ENCODE measurements around the gene COL12A1.

COL12A1 gene
- long read RNA-seq, donor 1, result 0 reads
- long read RNA-seq, donor 2, result 0 reads
- long read RNA-seq, donor 3, result 0 reads
- long read RNA-seq, donor 4, partial matches to known transcripts, result 41 of 41 reads
- long read RNA-seq, donor 4, other reads (novel, unspliced or antisense), result 0 of 41 reads
- long read RNA-seq, donor 5, partial matches to known transcripts, result 29 of 29 reads
- long read RNA-seq, donor 5, other reads (novel, unspliced or antisense), result 0 of 29 reads
- long read RNA-seq, donor 6, result 0 reads
- long read RNA-seq, donor 7, partial matches to known transcripts, result 12 of 13 reads
- long read RNA-seq, donor 7, other reads (novel, unspliced or antisense), result 0 of 13 reads
- long read RNA-seq, donor 8, partial matches to known transcripts, result 5 of 5 reads
- long read RNA-seq, donor 8, other reads (novel, unspliced or antisense), result 0 of 5 reads

GRCh38 chr6:75205776-75206575 is at the start of gene COL12A1:
COL12A1 (minus strand) TSS chr6:75206053; CDS start chr6:75202792, 3,261 bp downstream.
- peak; percentile 88 for DNase-seq

DNA sequence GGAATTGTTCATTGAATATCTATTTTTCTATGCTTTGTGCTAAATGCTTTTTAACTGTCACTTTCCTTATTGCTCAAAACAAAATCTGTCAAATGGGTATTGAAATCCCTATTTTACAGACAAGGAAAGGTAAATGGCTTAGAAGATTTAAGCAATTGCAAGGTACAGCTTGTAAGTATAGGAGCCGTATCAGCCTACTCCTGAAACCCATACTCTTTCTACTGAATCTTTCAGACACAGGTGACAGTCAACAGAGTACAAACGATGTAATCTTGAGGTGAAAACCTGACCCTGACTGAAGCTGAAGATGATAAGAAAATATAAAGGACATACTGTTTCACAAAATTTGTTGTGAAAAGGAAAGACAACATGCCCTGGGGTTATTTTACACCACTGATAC is 44.7 kb upstream of the COL12A1 start:
- DNase-seq, result no peak

GRCh38 chr6:75249837-75250236 is 44.0 kb upstream of the COL12A1 start:
- DNase-seq, result no peak

- no peak for DNase-seq
Observed at GRCh38 chr6:75246386-75246785, 40.5 kb upstream of the COL12A1 start.

GRCh38 chr6:75244063-75244584 is 38.3 kb upstream of the COL12A1 start:
- no peak for DNase-seq

- DNase-seq, result peak; percentile 85
Observed at GRCh38 chr6:75243333-75244062, 37.6 kb upstream of the COL12A1 start, which contains the start of gene COX7A2. COX7A2 (minus strand) TSS chr6:75243801; CDS start chr6:75243734, 67 bp downstream.

DNA sequence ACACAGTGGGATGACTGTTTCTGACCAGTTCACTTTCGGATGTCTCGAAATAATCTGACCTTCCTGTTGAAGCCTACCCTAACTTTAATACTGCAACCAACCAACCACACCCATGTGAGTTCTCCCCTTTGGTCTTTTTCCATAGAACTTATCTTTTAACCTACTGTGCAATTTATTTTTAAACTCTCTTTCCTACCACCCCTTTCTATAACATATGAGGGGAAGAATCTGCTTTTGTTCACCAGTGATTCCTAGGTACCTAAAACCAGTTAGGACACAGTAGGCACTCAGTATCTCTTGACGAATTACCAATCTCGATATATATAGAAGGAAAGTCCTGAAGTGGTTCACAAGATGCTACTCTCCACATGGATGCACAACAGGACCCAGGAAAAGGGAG is 30.8 kb upstream of the COL12A1 start:
- DNase-seq, result no peak

DNA sequence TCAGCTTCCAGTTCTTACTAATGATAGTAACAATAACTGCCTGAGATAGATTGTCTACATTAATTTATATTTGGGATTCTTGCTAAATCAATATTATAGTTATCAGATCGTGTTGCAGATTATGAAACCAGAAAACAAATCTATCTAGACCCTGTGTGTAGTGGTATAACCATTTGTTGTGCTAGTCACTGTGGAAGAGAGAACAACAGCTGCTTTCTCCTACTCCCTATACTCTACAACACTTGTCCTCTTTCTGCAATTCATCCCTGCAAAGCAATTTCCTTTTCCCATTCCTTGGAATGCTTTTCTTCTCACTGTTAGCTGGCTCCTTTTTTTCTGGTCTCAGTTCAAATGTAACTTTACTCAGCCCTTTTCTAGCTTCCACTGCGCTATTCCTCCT is 29.4 kb upstream of the COL12A1 start:
- DNase-seq, result no peak

DNA sequence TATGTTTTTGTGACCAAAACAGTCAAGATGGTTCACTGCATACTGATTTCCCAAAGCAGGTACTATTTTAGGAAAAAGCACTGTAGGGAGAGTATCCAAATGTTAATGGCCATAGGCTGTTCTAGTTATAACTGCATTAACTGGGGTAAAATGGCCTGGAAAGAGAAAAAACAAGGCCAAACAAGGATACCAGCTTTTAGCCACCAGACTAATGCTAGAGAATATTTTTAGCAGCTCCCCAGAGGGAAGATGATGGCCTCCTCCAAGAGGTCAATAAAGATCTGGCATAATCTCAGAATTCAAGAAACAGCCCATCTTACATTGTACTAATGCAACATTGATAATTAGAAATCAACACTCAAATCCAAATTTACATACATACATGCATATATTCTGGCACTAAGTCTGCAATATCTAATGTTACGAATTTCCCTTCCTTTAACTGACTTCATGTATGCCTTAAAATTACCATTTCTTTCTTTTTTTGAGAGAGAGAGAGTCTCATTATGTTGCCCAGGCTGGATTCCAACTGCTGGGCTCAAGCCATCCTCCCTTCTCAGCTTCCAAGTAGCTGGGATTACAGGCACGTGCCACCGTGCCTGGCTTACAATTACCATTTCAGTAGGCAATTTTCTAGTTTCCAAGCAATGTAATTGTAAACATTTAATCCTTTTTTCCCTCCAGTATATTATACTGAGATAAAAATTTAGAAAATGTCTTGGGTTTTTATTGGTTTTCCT is 28.4 kb upstream of the COL12A1 start:
- DNase-seq, result no peak

GRCh38 chr6:75233092-75233615 is 27.3 kb upstream of the COL12A1 start:
- DNase-seq, result no peak

DNA sequence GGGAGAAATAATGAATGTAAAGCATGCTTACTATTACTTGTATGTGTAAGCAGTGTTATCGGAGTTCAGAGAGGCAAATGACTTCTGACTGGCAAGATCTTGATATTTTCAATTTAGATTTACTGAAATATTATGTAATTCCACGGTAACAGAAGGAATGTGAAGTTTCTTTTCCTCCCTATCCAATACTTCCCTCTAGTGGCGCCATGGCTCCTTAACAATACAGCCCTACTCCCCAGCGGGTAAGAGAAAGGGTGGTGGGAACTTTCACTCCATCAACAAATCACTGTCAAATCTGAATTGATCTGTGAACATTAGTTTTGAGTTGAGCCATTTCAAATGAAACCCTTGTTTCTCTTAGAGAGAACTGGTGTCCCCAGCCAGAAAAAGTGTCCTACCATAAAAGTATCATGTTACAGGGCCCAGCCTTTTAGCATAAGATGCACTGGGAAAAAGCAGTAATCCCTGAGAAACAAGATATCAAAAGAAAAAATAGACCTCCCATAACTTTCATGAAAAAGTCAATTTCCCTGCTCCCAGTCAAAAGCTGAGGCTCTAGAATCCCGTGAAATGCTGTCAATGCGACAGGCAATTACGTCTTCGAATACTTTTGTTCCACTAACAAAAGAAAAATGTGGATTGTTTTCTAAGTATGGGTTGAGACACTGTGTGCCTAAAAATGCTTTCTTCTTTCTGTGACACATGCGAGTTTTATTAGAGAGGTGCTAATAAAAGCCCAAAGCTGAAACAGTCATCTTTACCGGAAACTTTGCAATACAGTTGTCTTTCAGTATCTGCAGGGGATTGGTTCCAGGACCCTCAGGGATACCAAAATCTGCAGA is 24.9 kb upstream of the COL12A1 start:
- DNase-seq, result peak; percentile 30

GRCh38 chr6:75224303-75224926 is 18.6 kb upstream of the COL12A1 start:
- DNase-seq, result no peak

- no peak for DNase-seq
Observed at GRCh38 chr6:75223428-75223827, 17.6 kb upstream of the COL12A1 start.

- no peak for DNase-seq
Observed at GRCh38 chr6:75222261-75222660, 16.4 kb upstream of the COL12A1 start.

GRCh38 chr6:75221116-75221515 is 15.3 kb upstream of the COL12A1 start:
- DNase-seq, result no peak

DNA sequence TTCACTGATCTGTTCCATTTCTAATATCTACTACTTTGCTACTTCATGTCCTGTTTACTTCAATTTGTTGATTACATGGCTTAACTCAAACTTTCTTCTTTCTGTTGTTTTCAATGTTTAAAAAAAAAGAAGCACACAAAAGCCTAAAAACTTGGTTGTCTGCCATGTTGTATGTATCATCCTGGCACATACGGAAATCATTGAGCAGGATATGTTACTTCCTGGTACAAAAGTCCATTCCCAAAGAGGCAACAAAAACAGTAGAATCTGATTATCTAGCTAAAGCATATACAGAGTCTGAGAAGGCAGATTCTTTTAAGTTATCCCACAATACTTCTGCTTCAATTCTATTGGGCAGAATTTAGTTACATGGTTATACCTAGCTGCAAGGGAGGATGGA is 14.5 kb upstream of the COL12A1 start:
- no peak for DNase-seq

- DNase-seq, result no peak
Observed at GRCh38 chr6:75219263-75219662, 13.4 kb upstream of the COL12A1 start.

DNA sequence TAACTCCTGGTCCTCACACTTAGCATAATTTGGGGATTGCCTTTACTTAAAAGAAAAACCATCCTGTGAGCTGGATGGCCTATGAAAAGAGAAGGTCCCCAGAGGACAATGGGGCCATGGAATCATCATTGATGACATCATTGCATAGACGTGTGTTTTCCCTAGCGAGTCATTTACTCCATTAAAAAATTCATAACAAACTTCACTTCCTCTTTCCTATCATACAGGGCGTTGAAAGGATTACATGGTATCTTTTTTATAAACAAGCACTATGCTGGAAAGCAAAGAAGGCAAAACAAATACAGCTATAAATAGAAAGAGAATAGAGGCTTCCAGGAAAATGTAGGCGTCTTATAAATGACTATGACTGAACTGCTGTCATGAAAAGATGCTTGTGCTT is 11.3 kb upstream of the COL12A1 start:
- DNase-seq, result no peak

GRCh38 chr6:75215291-75215690 is 9.4 kb upstream of the COL12A1 start:
- no peak for DNase-seq

- no peak for DNase-seq
Observed at GRCh38 chr6:75213732-75214131, 7.9 kb upstream of the COL12A1 start.
